ENCODE measurements around the gene GDF2. TPM values are rescaled to one million over a fixed set of nuclear protein-coding genes. Genes with fewer than 3 reads are reported as not detected.

The GDF2 gene
- polyA plus RNA-seq (2013, experiment 1 of 2; ENCODE audit: insufficient read length), result not detected
- polyA plus RNA-seq (2013, experiment 2 of 2; ENCODE audit: insufficient read length), result not detected

- no peak for DNase-seq
Observed at GRCh38 chr10:47322300-47323061, at the start of gene GDF2. GDF2 (plus strand) TSS chr10:47322454; CDS start chr10:47322669, 215 bp downstream.

- DNase-seq, result no peak
Observed at GRCh38 chr10:47276071-47276470, 46.2 kb upstream of the GDF2 start.

GRCh38 chr10:47276576-47277351, 45.5 kb upstream of the GDF2 start:
- no peak for DNase-seq

- no peak for DNase-seq
Observed at GRCh38 chr10:47277352-47278151, 44.7 kb upstream of the GDF2 start.

GRCh38 chr10:47278152-47278473, 44.1 kb upstream of the GDF2 start:
- DNase-seq, result no peak

- no peak for DNase-seq
Observed at GRCh38 chr10:47278720-47279119, 43.5 kb upstream of the GDF2 start.

GRCh38 chr10:47279276-47279675, 43.0 kb upstream of the GDF2 start:
- no peak for DNase-seq

GRCh38 chr10:47282005-47282656, 40.1 kb upstream of the GDF2 start:
- DNase-seq, result no peak

GRCh38 chr10:47282657-47283018, 39.6 kb upstream of the GDF2 start:
- no peak for DNase-seq

- no peak for DNase-seq
Observed at GRCh38 chr10:47283101-47283630, 39.1 kb upstream of the GDF2 start.

- no peak for DNase-seq
Observed at GRCh38 chr10:47283848-47284247, 38.4 kb upstream of the GDF2 start.

- DNase-seq, result no peak
Observed at GRCh38 chr10:47285381-47286115, 36.7 kb upstream of the GDF2 start.

GRCh38 chr10:47286116-47286505, 36.1 kb upstream of the GDF2 start:
- no peak for DNase-seq

- no peak for DNase-seq
Observed at GRCh38 chr10:47286591-47287315, 35.5 kb upstream of the GDF2 start.

- no peak for DNase-seq
Observed at GRCh38 chr10:47287365-47287802, 34.9 kb upstream of the GDF2 start.

GRCh38 chr10:47287805-47288204, 34.4 kb upstream of the GDF2 start:
- DNase-seq, result no peak

- DNase-seq, result no peak
Observed at GRCh38 chr10:47288236-47288635, 34.0 kb upstream of the GDF2 start.

- DNase-seq, result no peak
Observed at GRCh38 chr10:47288916-47289495, 33.2 kb upstream of the GDF2 start.

- DNase-seq, result no peak
Observed at GRCh38 chr10:47289921-47290320, 32.3 kb upstream of the GDF2 start.

- DNase-seq, result no peak
Observed at GRCh38 chr10:47290338-47290737, 31.9 kb upstream of the GDF2 start.
